Neural progenitor cell (in vitro differentiated cells): ENCODE results near the gene UCHL5.
"Not testable (repeated sequence)": the region's sequence is repeated elsewhere in the genome, so short reads cannot be mapped to it uniquely, and the experiment has no call there.

Source experiments
- CTCF ChIP-seq: fragments of 200-600 bp; sonication (generic); IDR thresholded peaks from 2 replicates; pipeline ENCODE4 v1.5.1; 2017; ENCODE audit warnings: antibody characterized with exemption, mild to moderate bottlenecking
- EZH2 ChIP-seq: fragments of 200-600 bp; sonication (generic); IDR thresholded peaks from 2 replicates; pipeline ENCODE4 v1.6.1; 2017; ENCODE audit warnings: antibody characterized with exemption, mild to moderate bottlenecking, moderate library complexity
- EZH2phosphoT487 ChIP-seq: fragments of 200-600 bp; sonication (generic); IDR thresholded peaks from 2 replicates; pipeline ENCODE4 v1.6.1; 2017; ENCODE audit warnings: antibody characterized with exemption

- not testable (repeated sequence) for TF ChIP-seq EZH2, CTCF, EZH2phosphoT487
Measured at GRCh38 chr1:192980334-192980733, 78.8 kb downstream of the UCHL5 start.
